IMR-90 (cell line): ENCODE data around the gene CYREN. TPM values are rescaled to one million over a fixed set of nuclear protein-coding genes. Genes with fewer than 3 reads are reported as not detected.

Source experiments
- ATAC-seq: fragments of 200-7000 bp; cut with Tn5 transposase; 2 replicates; pipeline ENCODE4 v1.9.1; 2020; ENCODE audit warnings: low read depth, mild to moderate bottlenecking, moderate library complexity
- BruUV-seq: library from RNA; stranded (reverse); fragments of 400-500 nt; replicated peaks from 2 replicates; lab custom pipeline; 2021; lab: Mats Ljungman, UMichigan
- CTCF ChIA-PET: fragments of 300-600 bp; formaldehyde crosslinking; extraction: SDS; loops from one replicate; lab custom pipeline; 2021; ENCODE audit warnings: antibody characterized with exemption; lab: Yijun Ruan, JAX
- POLR2A ChIA-PET: fragments of 300-600 bp; sonication (Branson Sonifier 250); formaldehyde crosslinking; loops from one replicate; lab custom pipeline; 2022; ENCODE audit warnings: antibody characterized with exemption; ENCODE audit not compliant: unreplicated experiment; lab: Charles Lee
- DNase-seq: peaks from one replicate; pipeline ENCODE4 v3.0.0; 2013
- H2AFZ ChIP-seq: replicated peaks from 2 replicates; pipeline ENCODE3; 2013; ENCODE audit warnings: low read length, mild to moderate bottlenecking; ENCODE audit not compliant: poor library complexity
- H2AK5ac ChIP-seq: 2 replicates; pipeline ENCODE4 v1.6.1; 2013; ENCODE audit warnings: low read depth, low read length, inconsistent platforms
- H2AK9ac ChIP-seq: replicated peaks from 2 replicates; pipeline ENCODE3; 2013; ENCODE audit warnings: mild to moderate bottlenecking, low read depth, low read length, moderate library complexity; ENCODE audit not compliant: poor library complexity
- H2BK120ac ChIP-seq: 2 replicates; pipeline ENCODE4 v1.6.1; 2013; ENCODE audit warnings: low read depth, low read length, inconsistent platforms
- H2BK15ac ChIP-seq: 3 replicates; pipeline ENCODE4 v1.6.1; 2013; ENCODE audit warnings: low read depth, low read length, inconsistent platforms
- H2BK20ac ChIP-seq: 2 replicates; pipeline ENCODE4 v1.6.1; 2013; ENCODE audit warnings: low read depth, mild to moderate bottlenecking, inconsistent platforms, low read length, moderate library complexity
- H2BK5ac ChIP-seq: 2 replicates; pipeline ENCODE4 v1.6.1; 2013; ENCODE audit warnings: mild to moderate bottlenecking, low read depth, low read length, inconsistent platforms; ENCODE audit not compliant: poor library complexity, severe bottlenecking
- H3K14ac ChIP-seq: replicated peaks from 2 replicates; pipeline ENCODE4 v1.6.1; 2013; ENCODE audit warnings: low read depth, low read length, inconsistent platforms
- H3K18ac ChIP-seq: 2 replicates; pipeline ENCODE4 v1.6.1; 2013; ENCODE audit warnings: low read depth, low read length, control low read depth
- H3K23ac ChIP-seq: 2 replicates; pipeline ENCODE4 v1.6.1; 2013; ENCODE audit warnings: low read depth, low read length, inconsistent platforms
- H3K27ac ChIP-seq: 2 replicates; pipeline ENCODE4 v1.5.1; 2013; ENCODE audit warnings: mild to moderate bottlenecking, control low read depth, low read length; ENCODE audit not compliant: insufficient read depth
- H3K27me3 ChIP-seq: 2 replicates; pipeline ENCODE4 v1.6.1; 2013; ENCODE audit warnings: low read length; ENCODE audit not compliant: control insufficient read depth, insufficient read depth
- H3K36me3 ChIP-seq: 2 replicates; pipeline ENCODE4 v1.6.1; 2013; ENCODE audit warnings: low read length, mixed read lengths; ENCODE audit not compliant: control insufficient read depth, insufficient read depth
- H3K4ac ChIP-seq: 2 replicates; pipeline ENCODE4 v1.6.1; 2013; ENCODE audit warnings: low read depth, low read length, inconsistent platforms
- H3K4me1 ChIP-seq: 2 replicates; pipeline ENCODE4 v1.6.1; 2013; ENCODE audit warnings: low read length, mixed read lengths; ENCODE audit not compliant: control insufficient read depth, insufficient read depth
- H3K4me2 ChIP-seq: 2 replicates; pipeline ENCODE4 v1.6.1; 2013; ENCODE audit warnings: low read depth, mild to moderate bottlenecking, control low read depth, low read length, moderate library complexity
- H3K4me3 ChIP-seq: 2 replicates; pipeline ENCODE4 v1.5.1; 2013; ENCODE audit warnings: low read depth, mild to moderate bottlenecking, control low read depth, low read length, moderate library complexity; ENCODE audit not compliant: insufficient read depth
- H3K56ac ChIP-seq: 2 replicates; pipeline ENCODE4 v1.6.1; 2013; ENCODE audit warnings: low read length, inconsistent platforms; ENCODE audit not compliant: insufficient read depth; ENCODE audit errors: extremely low read depth
- H3K79me1 ChIP-seq, 2 experiments: 2 replicates each; pipeline ENCODE4 v1.6.1; 2013; ENCODE audit warnings: low read length in 2 of 2, inconsistent platforms in 1 of 2, low read depth in 1 of 2
- H3K9ac ChIP-seq: 2 replicates; pipeline ENCODE4 v1.6.1; 2013; ENCODE audit warnings: low read depth, low read length, control low read depth
- H3K9me1 ChIP-seq: 2 replicates; pipeline ENCODE4 v1.6.1; 2013; ENCODE audit warnings: low read length, inconsistent platforms; ENCODE audit not compliant: insufficient read depth
- H3K9me3 ChIP-seq: 2 replicates; pipeline ENCODE4 v1.6.1; 2013; ENCODE audit warnings: low read length; ENCODE audit not compliant: control insufficient read depth, insufficient read depth
- H4K20me1 ChIP-seq: 2 replicates; pipeline ENCODE4 v1.6.1; 2013; ENCODE audit warnings: low read length, inconsistent platforms; ENCODE audit not compliant: insufficient read depth
- H4K5ac ChIP-seq: 2 replicates; pipeline ENCODE4 v1.6.1; 2013; ENCODE audit warnings: mild to moderate bottlenecking, low read depth, low read length, control low read depth
- H4K8ac ChIP-seq, 2 experiments: 2 replicates each; pipeline ENCODE4 v1.6.1; 2013; ENCODE audit warnings: low read depth in 2 of 2, low read length in 2 of 2, control low read depth in 1 of 2, inconsistent platforms in 1 of 2
- H4K91ac ChIP-seq: 2 replicates; pipeline ENCODE4 v1.6.1; 2013; ENCODE audit warnings: low read depth, low read length, inconsistent platforms; ENCODE audit not compliant: insufficient read depth
- MXI1 ChIP-seq: IDR thresholded peaks from 2 replicates; pipeline ENCODE4 v1.6.1; 2012; ENCODE audit warnings: low read depth, mild to moderate bottlenecking, low read length, moderate library complexity, borderline replicate concordance
- POLR2A ChIP-seq: IDR thresholded peaks from 2 replicates; pipeline ENCODE4 v1.6.1; 2012; ENCODE audit warnings: mild to moderate bottlenecking, low read depth, low read length
- RAD21 ChIP-seq: IDR thresholded peaks from 2 replicates; pipeline ENCODE4 v1.6.1; 2012; ENCODE audit warnings: low read length, improper control_type of control experiment
- SMC3 ChIP-seq: fragments of 150-350 bp; IDR thresholded peaks from 2 replicates; pipeline ENCODE4 v1.6.1; 2016; ENCODE audit warnings: low read depth, mild to moderate bottlenecking, antibody characterized with exemption, low read length, moderate library complexity
- WGBS, 2 experiments: methylation state at CpG; one replicate each; pipeline versions ENCODE4 v1.1.5 to v1.1.7; 2013; ENCODE audit warnings: missing lambda C conversion rate in 2 of 2; ENCODE audit not compliant: insufficient read length in 1 of 2; ENCODE audit errors: extremely low coverage in 2 of 2; 5-methylcytosine and 5-hydroxymethylcytosine counted together
- dilution Hi-C: fragments of 300-500 bp; cut with HindIII; formaldehyde crosslinking; loops from one replicate; pipeline ENCODE4 v1.14.3; 2018; ENCODE audit warnings: low sequenced_read_pairs; ENCODE audit not compliant: unreplicated experiment
- in situ Hi-C: fragments of 300-500 bp; cut with MboI; formaldehyde crosslinking; loops from 3 replicates; pipeline ENCODE4 v1.14.3; 2019; ENCODE audit warnings: low sequenced_read_pairs, inconsistent platforms, mixed read lengths
- intact Hi-C: fragments of 100-400 bp; cut with micrococcal nuclease; formaldehyde crosslinking; loops from 2 replicates; pipeline ENCODE4 v1.10.0; 2022
- polyA plus RNA-seq, 3 experiments: library from polyadenylated mRNA; depleted of rRNA; stranded (reverse); fragments of >200 nt; gene quantifications; 2 replicates each; pipeline ENCODE4 v1.2.3, GENCODE V29; 2012; ENCODE audit warnings: low replicate concordance in 1 of 3
- total RNA-seq: library from RNA; depleted of rRNA; stranded (reverse); fragments of >200 nt; gene quantifications from 2 replicates; pipeline ENCODE4 v1.2.3, GENCODE V29; 2012

Gene CYREN
- total and polyA plus RNA-seq, 2 of the 4 experiments (the other 2 are of a cell fraction): 26.5 to 29.2 TPM

DNA sequence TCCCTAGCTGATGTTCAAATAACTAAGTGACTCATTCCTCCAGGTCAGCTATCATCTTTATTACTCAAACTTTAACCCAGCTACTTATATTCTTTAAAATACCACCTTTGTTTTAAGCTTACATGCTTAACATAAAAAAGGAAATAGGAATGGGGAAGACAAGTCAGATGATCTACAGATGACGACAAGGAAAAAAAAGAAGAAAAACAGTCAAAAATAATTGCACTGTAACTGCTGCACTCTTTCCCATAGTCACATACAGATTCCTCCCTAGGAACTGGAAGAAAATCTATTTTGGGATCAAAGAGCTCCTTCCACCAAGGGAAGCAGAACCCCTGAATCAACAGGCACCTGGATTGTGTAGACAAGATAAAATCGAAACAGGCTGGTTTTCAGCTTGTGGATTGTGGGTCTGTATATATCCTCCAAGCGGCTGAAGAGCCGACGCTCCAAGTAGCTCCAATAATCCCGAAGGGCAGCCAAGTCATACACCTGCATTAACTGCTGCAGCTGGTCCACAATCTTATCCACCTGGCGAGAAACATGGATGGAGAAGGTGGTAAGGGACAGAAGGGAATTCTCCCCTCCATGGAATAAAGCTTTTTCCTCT is 38.8 kb upstream of the CYREN start:
- no peaks in the 10 kb centered on the region for H4K20me1 ChIP-seq
- no TSS peak for BruUV-seq
- intact Hi-C loops (no loop called here), in situ Hi-C loops (no loop called here), dilution Hi-C loops (no loop called here)
- H2AFZ ChIP-seq: no peak overlapping the region
- H4K5ac ChIP-seq: no peak overlapping the region
- POLR2A ChIA-PET: no interaction called here
- TF ChIP-seq SMC3: no peak
- no peak for TF ChIP-seq RAD21
- TF ChIP-seq MXI1: no peak
- no peak for TF ChIP-seq POLR2A
- H3K4ac ChIP-seq: no peak overlapping the region
- no peak overlapping the region for H3K23ac ChIP-seq
- H3K9me1 ChIP-seq: peaks cover 10% of the 10 kb centered on the region
- CTCF ChIA-PET: interaction anchor here (0.6 to 0.8 kb wide), 3 partner anchors 60 to 471 kb away, joined by 3 read pairs; no protein-coding TSS in a partner anchor
- H3K4me1 ChIP-seq: peaks cover 3% of the 10 kb centered on the region; the same call in 1 of the 2 replicates
- no peak overlapping the region for H4K91ac ChIP-seq
- no peak overlapping the region for H3K4me2 ChIP-seq
- no peak overlapping the region for H2BK120ac ChIP-seq
- no peaks in the 10 kb centered on the region for H3K27me3 ChIP-seq
- no peak overlapping the region for H3K27ac ChIP-seq
- no peak overlapping the region for H3K14ac ChIP-seq
- H3K56ac ChIP-seq: no peak overlapping the region
- peaks cover 4% of the 10 kb centered on the region; the same call in 1 of the 2 replicates for H3K36me3 ChIP-seq
- no peak overlapping the region for H3K9ac ChIP-seq
- no peak overlapping the region for H2BK20ac ChIP-seq
- no peak overlapping the region for H2AK9ac ChIP-seq
- no peaks in the 10 kb centered on the region for H3K9me3 ChIP-seq
- DNase-seq: no peak
- no peak overlapping the region for H3K18ac ChIP-seq
- H2AK5ac ChIP-seq: no peak overlapping the region
- H2BK15ac ChIP-seq: no peak overlapping the region
- peaks cover 4 to 29% of the 10 kb centered on the region in 2 experiments; a peak in 3 of 4 replicates for H3K79me1 ChIP-seq
- no CpG with 5 or more reads among the region's 7 CpGs for WGBS, 2 experiments
- H2BK5ac ChIP-seq: no peak overlapping the region
- ATAC-seq: no peak
- H4K8ac ChIP-seq: no peak overlapping the region
- H3K4me3 ChIP-seq: no peak overlapping the region
